ENCODE results near the gene UGCG.

- TF ChIP-seq HDAC6 (IDR thresholded peaks at IDR 0.05; ENCODE audit: low read depth, low read length) (no peak), SP2 (IDR thresholded peaks at IDR 0.05; ENCODE audit: low read length) (no peak), CTCF (IDR thresholded peaks at IDR 0.05; ENCODE audit: control extremely low read depth in 1 of 3, insufficient read depth in 1 of 3, low read depth in 1 of 3, low read length in 3 of 3) (no peak), KDM5A (IDR thresholded peaks at IDR 0.05; ENCODE audit: low read length) (no peak), TAF1 (IDR thresholded peaks at IDR 0.05; ENCODE audit: low read depth, low read length) (no peak), TCF12 (IDR thresholded peaks at IDR 0.05; ENCODE audit: low read depth, low read length) (no peak), JUND (IDR thresholded peaks at IDR 0.05; ENCODE audit: low read length) (no peak), ATF3 (IDR thresholded peaks at IDR 0.05; ENCODE audit: insufficient read depth, low read depth, low read length) (no peak), RFX5 (IDR thresholded peaks at IDR 0.05; ENCODE audit: borderline replicate concordance, low read depth, low read length) (no peak)
These were observed 25.1 kb upstream of the UGCG start for GRCh38 chr9:111871499-111871855.

Measured in H1 (cell line).